KOPT-K1 (cell line): ENCODE data around the gene GALR3.

Source experiments
- H3K27ac ChIP-seq: fragments of 200-600 bp; sonication (generic); 2 replicates; pipeline ENCODE4 v1.5.1; 2016; ENCODE audit warnings: antibody characterized with exemption, mild to moderate bottlenecking, low read depth, low read length; ENCODE audit not compliant: poor library complexity, severe bottlenecking
- H3K36me3 ChIP-seq: fragments of 200-600 bp; sonication (generic); 2 replicates; pipeline ENCODE4 v1.5.1; 2017; ENCODE audit warnings: antibody characterized with exemption, mild to moderate bottlenecking, low read length, moderate library complexity; ENCODE audit not compliant: insufficient read depth
- H3K9me3 ChIP-seq: fragments of 200-600 bp; sonication (generic); 2 replicates; pipeline ENCODE4 v1.5.1; 2017; ENCODE audit warnings: antibody characterized with exemption, low read length, mild to moderate bottlenecking; ENCODE audit not compliant: insufficient read depth, poor library complexity, severe bottlenecking

GALR3 gene

GRCh38 chr22:37865510-37865909 lies 42.3 kb downstream of the GALR3 start:
- Histone ChIP-seq H3K27ac (no peak overlapping the region), H3K36me3 (peaks cover 100% of the 10 kb centered on the region)

GRCh38 chr22:37870273-37870672 lies 47.1 kb downstream of the GALR3 start:
- peaks cover 100% of the 10 kb centered on the region for H3K36me3 ChIP-seq

More at GRCh38 chr22:37865510-37865909, 42.3 kb downstream of the GALR3 start:
- no peaks in the 10 kb centered on the region for H3K9me3 ChIP-seq

More at GRCh38 chr22:37870273-37870672, 47.1 kb downstream of the GALR3 start:
- no peak overlapping the region for H3K27ac ChIP-seq
- H3K9me3 ChIP-seq = no peaks in the 10 kb centered on the region
